OCI-LY7 (cell line): ENCODE data around the gene SHC2.

Experiments used
- CTCF ChIP-seq: fragments of 200-600 bp; sonication (generic); conservative IDR thresholded peaks from 2 replicates; pipeline ENCODE4 v1.5.1; 2014; ENCODE audit warnings: mild to moderate bottlenecking, antibody characterized with exemption, low read length, moderate library complexity, mixed read lengths
- EZH2phosphoT487 ChIP-seq: fragments of 200-600 bp; sonication (generic); IDR thresholded peaks from 2 replicates; pipeline ENCODE4 v1.6.1; 2018; ENCODE audit warnings: low read depth, borderline replicate concordance, mild to moderate bottlenecking, mixed run types, antibody characterized with exemption, low read length, moderate library complexity, mixed read lengths

GRCh38 chr19:378706-379105, 82.1 kb downstream of the SHC2 start:
- TF ChIP-seq CTCF: no peak
- no peak for TF ChIP-seq EZH2phosphoT487
